Skeletal muscle cell (primary cell): ENCODE data around the gene KRT32.

ENCODE experiments used
- DNase-seq: peaks from one replicate; pipeline ENCODE4 v3.0.0-alpha.2; 2010; ENCODE audit warnings: low read depth
- H3K4me3 ChIP-seq: 2 replicates; pipeline ENCODE4 v1.5.1; 2011; ENCODE audit warnings: low read depth, mild to moderate bottlenecking, control low read depth, low read length, moderate library complexity

Gene KRT32

GRCh38 chr17:41476866-41477815 lies 10.0 kb upstream of the KRT32 start:
- DNase-seq, result no peak

DNA sequence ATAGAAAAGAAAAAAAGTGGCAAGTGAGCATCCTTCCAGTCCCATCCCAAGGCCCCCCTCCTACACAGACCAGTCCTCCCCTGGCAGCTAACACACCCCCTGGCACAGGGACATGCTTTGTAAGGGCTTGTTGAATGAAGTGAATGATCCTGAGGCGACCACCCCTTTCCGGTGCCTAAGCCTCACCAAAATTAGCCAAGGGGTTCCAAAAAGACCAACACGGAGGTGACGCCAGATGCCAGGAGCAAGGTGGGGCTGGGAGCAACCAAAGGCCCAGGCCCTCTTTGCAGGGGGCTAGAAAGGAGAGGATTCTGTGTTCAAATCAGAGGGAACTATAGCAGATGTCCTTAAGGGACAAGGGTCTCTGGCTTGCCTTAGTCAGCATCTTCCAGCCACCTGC lies 8.2 kb upstream of the KRT32 start:
- H3K4me3 ChIP-seq, result no peak overlapping the region
- DNase-seq, result no peak

More at GRCh38 chr17:41476866-41477815, 10.0 kb upstream of the KRT32 start:
- H3K4me3 ChIP-seq, result no peak overlapping the region

DNA sequence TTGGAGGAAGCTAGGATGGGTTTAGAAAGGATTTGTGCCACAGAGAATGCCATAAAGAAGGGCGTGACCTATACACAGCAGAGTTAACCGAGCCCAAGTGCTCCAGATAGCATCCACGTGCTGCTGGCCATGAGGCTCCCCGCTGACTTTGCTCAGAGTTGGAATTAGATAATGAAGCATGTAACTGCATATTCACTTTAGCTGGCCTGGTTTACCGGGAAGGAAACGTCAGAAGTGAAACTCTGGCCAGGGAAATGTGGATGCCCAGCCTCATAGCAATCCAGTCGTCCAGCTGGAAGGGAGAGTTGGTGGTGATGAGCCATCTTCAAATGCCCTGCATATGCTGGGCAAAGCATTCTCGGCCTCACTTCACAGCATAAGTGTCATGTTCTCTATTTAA lies 7.7 kb upstream of the KRT32 start:
- H3K4me3 ChIP-seq, result no peak overlapping the region
- DNase-seq, result no peak

DNA sequence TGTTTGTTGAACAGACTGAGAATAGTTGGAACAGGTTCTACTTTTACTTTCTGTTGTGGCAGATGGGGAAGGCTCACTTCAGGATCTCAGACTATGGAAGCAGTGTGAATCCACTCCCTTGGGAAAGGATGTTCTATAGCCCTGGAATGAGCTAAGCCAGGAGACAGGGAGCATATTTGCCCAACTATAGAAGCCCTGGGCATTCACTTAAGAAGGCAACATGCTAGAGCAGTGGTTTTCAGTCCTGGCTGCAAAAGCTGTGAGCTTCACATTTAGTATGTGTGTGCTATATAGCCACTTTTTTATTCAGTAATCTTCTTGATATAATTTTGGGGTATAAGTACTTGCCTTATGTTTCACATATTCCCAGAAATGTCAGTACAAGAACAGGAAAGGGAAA lies 1.2 kb upstream of the KRT32 start:
- DNase-seq, result no peak

DNA sequence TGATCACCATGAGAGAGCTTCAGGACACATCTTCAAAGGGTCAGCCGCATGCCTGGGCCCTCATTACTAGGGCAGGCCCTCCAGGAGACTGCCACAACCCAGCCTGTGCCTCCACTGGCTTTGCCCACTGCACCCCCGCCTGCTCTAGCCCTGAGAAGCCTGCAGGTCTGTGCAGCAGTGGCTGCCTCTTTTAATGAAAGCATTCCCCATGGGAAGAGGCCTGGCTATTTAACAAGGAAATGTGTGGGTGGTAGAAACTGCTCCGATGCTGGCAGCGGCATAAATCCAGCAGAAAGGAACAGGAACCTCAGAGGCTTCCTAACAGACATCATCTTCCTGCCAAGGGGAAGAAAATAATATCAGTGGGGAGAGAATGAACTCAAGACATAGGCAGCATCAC lies 375 bp upstream of the KRT32 start:
- peak; percentile 25 for DNase-seq

More for the DNA sequence above, 1.2 kb upstream of the KRT32 start:
- H3K4me3 ChIP-seq, result no peak overlapping the region

DNA sequence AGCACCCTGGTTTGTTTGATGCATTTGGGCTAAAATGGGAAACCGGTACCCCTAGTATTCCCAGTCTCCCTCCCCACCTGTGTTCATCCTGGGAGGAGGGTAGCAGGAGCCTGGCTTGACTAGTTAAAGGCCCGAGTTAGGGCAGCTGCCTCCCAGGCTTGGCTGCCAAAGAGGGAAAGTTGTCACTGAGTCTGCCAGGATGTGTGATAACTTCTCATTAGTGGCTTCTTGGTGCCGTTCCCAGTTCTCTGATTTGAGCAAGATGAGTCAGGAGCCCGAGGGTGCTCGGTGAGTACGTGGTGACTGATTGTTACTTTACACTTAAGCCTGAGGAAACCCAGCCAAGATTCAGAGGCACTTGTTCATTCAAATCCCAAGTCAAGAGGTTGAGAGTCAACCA lies 2.5 kb downstream of the KRT32 start:
- no peak overlapping the region for H3K4me3 ChIP-seq
- peak; percentile 51 for DNase-seq

More for the DNA sequence above, 375 bp upstream of the KRT32 start:
- H3K4me3 ChIP-seq, result no peak overlapping the region

DNA sequence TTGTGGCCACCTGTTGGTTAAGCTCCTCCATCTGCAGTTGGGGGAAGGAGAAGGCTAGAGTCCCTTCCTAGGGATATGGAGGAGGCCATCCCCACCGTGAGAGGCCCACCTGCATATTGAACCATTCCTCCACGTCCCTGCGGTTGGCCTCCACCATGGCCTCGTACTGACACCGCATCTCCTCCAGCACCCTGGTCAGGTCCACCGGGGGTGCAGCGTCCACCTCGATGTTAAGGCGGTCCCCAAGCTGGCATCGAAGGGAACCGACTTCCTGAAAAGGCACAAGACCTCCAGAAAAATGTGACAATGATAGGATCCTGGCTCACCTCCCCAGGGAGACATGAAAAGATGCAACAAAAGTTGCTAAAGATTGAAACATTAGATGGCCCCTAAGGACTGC lies 3.0 kb downstream of the KRT32 start:
- no peak overlapping the region for H3K4me3 ChIP-seq
- no peak for DNase-seq

DNA sequence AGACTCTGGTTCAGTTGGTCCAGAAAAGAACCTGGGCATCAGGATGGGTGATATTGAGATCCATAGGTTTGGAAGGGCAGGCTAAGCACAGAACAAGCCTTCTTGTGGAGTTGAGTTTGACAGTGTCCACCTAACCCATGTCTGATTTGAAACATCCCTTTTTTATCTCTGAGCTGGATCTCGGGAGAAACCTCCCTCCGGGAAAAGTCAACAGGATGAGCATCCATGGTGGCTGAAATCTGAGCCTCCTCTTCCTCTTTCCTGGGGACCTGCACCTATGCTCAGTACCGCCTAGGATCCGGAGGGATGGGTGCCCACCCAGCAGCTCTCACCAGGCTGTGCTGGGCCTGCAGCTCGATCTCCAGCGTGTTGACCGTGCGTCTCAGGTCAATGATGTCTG lies 3.4 kb downstream of the KRT32 start:
- no peak overlapping the region for H3K4me3 ChIP-seq
- DNase-seq, result no peak

GRCh38 chr17:41462705-41463104 lies 4.5 kb downstream of the KRT32 start:
- H3K4me3 ChIP-seq, result no peak overlapping the region
- no peak for DNase-seq

DNA sequence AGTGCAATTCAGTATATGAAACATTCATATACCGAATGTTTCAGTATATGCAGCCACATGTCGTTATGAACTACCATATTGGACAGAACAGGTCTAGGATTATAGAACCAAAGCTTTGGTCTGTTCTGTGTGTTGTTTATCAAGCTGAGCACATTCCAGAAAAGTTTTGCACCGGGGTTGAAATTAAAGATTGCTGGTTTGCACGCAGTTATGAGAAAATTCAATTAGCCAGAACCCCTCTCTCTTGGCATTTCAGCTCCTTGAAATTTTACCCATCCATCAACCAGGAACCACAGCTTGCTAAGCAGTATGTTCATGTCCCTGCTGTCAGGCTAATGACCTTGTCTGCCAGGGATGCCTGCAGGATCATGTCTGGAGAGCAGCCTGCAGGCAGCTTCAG lies 9.5 kb downstream of the KRT32 start:
- no peak for DNase-seq
- H3K4me3 ChIP-seq, result no peak overlapping the region

GRCh38 chr17:41456204-41456603 lies 11.0 kb downstream of the KRT32 start:
- no peak overlapping the region for H3K4me3 ChIP-seq
- DNase-seq, result no peak

DNA sequence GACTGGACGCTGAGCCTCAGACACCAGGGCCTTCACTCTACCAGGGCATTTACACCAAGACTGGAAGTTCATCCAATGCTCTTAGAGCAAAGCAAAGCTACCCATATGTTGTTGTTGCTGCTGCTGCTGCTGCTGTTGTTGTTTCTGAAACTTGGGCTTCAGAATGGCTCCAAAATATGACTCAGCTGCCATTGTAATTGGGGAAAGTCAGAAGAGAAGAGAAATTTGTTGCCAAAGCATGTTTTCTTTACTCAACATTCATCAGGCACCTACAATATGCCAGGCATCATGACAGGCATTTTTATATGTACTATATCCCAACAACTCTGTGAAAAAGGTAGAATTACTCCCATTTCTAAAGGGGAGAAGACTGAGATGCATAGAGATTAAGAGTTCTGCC lies 11.9 kb downstream of the KRT32 start:
- H3K4me3 ChIP-seq, result no peak overlapping the region
- no peak for DNase-seq

DNA sequence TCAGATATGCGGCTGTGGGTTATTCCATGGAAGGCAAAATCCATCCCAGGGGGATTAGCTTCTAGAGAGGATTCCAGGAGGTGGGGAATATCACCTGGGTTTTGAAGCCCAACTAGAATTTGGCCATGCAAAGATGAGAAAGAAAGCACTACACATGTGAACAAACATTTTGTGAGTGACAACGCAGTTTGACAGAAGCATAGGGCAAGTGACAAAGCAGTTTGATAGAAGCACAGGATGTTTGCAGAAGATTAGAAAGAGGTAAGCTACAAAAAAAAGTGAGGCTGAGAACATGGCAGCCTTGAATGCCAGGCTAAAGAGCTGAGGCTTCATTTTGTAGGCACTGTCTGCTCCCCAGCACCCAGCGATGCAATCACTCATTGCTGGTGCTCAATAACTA lies 14.1 kb downstream of the KRT32 start:
- DNase-seq, result no peak
- no peak overlapping the region for H3K4me3 ChIP-seq

DNA sequence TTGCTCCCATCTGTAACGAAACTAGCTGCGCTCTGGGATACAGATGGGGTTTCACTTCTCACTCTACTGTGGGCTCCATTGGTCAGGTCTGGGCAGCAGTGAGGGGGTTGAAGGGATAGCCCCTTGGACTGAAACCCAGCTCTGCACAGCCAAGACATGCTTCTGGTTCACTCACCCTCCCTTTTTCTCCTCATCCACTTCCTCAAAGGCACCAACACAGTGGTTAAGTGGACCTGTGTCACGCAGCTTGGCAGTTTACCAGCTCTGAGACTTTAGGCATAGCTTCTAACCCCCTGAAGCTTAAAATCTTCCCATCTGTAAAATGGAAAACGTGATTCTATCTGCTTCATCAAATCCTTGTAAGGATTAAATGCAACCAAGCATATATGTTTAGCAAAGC lies 14.9 kb downstream of the KRT32 start:
- no peak for DNase-seq
- no peak overlapping the region for H3K4me3 ChIP-seq

DNA sequence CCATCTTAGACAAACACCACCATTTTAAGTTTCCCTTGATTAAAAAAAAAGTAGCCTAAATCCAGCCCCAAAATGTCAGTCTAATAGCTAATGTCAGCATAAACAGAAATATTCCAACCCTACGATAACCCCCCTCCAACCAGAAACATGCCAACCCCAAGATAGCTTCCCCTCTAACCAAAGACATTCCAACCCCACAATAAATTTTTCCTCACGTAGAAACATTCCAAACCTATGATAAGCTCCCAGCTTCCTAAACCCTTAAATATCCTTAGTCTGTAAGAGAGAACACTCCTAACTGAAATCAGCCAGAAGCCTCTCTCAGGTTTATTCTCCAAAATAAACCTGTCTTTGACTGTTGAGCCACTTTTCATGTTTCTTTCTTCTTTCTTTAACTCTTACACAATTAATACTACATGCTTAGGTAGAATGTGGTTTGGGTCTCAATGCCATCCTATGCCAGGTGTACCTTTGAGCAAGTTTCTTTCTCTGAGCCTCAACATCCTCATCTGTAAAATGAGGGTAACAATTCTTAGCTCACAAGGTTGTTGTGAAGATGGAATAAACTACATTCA lies 15.9 kb downstream of the KRT32 start:
- no peak overlapping the region for H3K4me3 ChIP-seq
- no peak for DNase-seq

DNA sequence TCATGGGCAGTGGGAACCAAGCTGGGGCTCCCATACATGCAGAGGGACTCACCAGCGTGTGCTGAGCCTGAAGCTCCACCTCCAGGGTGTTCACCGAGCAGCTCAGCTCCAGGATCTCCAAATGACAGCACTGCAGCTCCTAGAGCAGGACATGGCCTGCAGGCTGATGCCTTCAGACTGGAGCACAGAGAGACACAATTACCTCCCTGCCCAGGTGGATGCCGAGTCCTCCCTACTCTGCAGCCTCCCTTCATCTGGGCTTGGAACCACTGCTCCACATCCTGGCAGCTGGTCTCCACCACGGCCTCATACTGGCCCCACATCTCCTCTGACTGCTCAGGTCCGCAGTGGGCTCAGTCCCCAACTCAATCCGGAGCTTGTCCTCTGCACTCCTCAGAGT lies 18.2 kb downstream of the KRT32 start:
- no peak overlapping the region for H3K4me3 ChIP-seq

GRCh38 chr17:41448506-41448905 lies 18.7 kb downstream of the KRT32 start:
- no peak for DNase-seq
- H3K4me3 ChIP-seq, result no peak overlapping the region

More for the DNA sequence above, 18.2 kb downstream of the KRT32 start:
- no peak for DNase-seq

- H3K4me3 ChIP-seq, result no peak overlapping the region
- no peak for DNase-seq
These were observed 20.4 kb downstream of the KRT32 start for GRCh38 chr17:41446806-41447205.

DNA sequence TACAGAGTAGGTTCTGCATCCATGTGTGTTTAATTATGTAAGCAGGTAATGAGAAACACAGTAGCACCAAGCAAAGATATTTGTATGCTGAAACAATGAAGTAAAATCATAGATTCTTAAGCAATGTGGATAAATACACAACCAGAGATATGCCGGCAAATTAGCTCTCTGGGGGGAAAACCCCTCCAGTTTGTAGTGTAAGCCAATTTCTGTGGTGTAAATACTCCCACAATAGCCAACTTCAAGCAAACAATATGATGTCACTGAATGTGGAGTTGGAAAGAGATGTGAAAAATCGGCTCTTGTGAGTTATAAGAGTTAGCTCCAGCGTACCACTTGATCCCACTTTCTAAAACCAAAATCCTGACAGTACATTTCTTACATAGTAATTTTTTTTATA lies 22.5 kb downstream of the KRT32 start:
- no peak overlapping the region for H3K4me3 ChIP-seq
- no peak for DNase-seq

DNA sequence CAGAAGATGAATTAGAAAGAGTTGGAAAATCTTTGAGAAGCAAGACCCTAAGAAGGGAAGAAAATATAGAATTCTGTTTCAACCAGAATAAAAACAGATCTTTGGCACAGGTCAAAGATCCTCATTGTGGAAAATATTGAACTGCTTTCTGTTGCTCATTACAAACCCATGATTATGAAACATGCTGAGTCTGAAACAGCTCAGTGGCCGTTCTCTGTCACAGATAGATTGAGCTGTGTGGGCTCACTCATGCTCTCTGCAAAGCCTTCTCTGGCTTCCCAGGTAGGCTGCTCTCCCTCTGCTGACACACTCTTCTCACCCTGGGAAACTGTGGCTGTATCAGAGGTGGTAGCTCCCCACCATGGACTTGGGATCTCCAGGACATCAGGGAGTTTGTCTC lies 23.0 kb downstream of the KRT32 start:
- no peak for DNase-seq

DNA sequence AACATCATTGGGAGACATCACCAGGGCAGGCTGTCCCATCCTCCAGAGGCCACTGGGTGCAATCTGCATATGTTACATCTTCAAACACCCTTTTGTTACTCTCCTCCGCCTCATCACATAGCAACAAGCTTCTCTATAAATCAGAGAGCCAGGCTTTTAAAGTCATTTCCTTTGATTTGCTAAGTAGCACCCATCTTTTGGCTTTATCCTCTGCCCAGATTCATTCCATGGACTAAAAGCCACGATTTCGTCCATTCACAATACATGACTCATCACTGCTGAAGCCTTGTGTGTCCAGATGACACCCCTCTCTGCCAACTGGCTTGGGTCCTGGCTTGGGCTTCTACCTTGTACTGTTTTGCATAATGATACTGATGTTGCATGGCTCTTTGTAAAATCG lies 24.4 kb downstream of the KRT32 start:
- no peak for DNase-seq
- no peak overlapping the region for H3K4me3 ChIP-seq

More for the DNA sequence above, 23.0 kb downstream of the KRT32 start:
- H3K4me3 ChIP-seq, result no peak overlapping the region
